OCI-LY7 (cell line): Measurements from ENCODE around the gene PSMD13.

ENCODE experiments used
- EZH2phosphoT487 ChIP-seq: fragments of 200-600 bp; sonication (generic); IDR thresholded peaks from 2 replicates; pipeline ENCODE4 v1.6.1; 2018; ENCODE audit warnings: low read depth, borderline replicate concordance, mild to moderate bottlenecking, mixed run types, antibody characterized with exemption, low read length, moderate library complexity, mixed read lengths
- TF ChIP-seq, protein P1 (sequence below): fragments of 200-600 bp; sonication (generic); conservative IDR thresholded peaks from 2 replicates; pipeline ENCODE4 v1.5.1; 2014; ENCODE audit warnings: mild to moderate bottlenecking, antibody characterized with exemption, low read length, moderate library complexity, mixed read lengths

DNA sequence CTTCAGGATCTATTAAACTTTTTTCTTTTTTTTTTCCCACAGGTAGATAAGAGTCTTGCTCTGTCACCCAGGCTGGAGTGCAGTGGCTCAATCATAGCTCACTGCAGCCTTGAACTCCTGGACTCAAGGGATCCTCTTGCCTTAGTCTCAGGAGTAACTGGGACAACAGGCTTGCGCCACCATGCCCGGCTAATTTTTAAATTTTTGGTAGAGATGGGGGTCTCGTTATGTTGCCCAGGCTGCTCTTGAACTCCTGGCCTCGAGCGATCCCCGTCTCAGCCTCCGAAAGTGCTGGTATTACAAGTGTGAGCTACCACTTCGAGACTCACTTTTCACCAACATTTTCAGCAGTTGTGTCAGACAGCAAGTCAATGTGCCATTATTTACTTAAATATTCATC lies 1.6 kb upstream of the PSMD13 start:
- TF ChIP-seq, protein P1, sequence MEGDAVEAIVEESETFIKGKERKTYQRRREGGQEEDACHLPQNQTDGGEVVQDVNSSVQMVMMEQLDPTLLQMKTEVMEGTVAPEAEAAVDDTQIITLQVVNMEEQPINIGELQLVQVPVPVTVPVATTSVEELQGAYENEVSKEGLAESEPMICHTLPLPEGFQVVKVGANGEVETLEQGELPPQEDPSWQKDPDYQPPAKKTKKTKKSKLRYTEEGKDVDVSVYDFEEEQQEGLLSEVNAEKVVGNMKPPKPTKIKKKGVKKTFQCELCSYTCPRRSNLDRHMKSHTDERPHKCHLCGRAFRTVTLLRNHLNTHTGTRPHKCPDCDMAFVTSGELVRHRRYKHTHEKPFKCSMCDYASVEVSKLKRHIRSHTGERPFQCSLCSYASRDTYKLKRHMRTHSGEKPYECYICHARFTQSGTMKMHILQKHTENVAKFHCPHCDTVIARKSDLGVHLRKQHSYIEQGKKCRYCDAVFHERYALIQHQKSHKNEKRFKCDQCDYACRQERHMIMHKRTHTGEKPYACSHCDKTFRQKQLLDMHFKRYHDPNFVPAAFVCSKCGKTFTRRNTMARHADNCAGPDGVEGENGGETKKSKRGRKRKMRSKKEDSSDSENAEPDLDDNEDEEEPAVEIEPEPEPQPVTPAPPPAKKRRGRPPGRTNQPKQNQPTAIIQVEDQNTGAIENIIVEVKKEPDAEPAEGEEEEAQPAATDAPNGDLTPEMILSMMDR, result no peak
- TF ChIP-seq EZH2phosphoT487, result no peak
